Measurements from ENCODE around the gene RNF40.

The RNF40 gene

GRCh38 chr16:30764816-30765465, 2.8 kb downstream of the RNF40 start:
- no peak for DNase-seq

- DNase-seq = no peak
Observed at GRCh38 chr16:30766206-30766932, 4.2 kb downstream of the RNF40 start.

- no peak for DNase-seq
Observed at GRCh38 chr16:30766933-30767284, 4.8 kb downstream of the RNF40 start.

GRCh38 chr16:30767767-30768465, 5.8 kb downstream of the RNF40 start:
- no peak for DNase-seq

GRCh38 chr16:30768583-30769181, 6.6 kb downstream of the RNF40 start:
- no peak for DNase-seq

- DNase-seq = no peak
Observed at GRCh38 chr16:30769379-30770089, 7.4 kb downstream of the RNF40 start.

GRCh38 chr16:30771726-30772125, 9.6 kb downstream of the RNF40 start:
- no peak for DNase-seq

- DNase-seq = no peak
Observed at GRCh38 chr16:30773826-30774225, 11.7 kb downstream of the RNF40 start.

- DNase-seq = no peak
Observed at GRCh38 chr16:30774367-30775130, 12.4 kb downstream of the RNF40 start.

- DNase-seq = no peak
Observed at GRCh38 chr16:30775131-30775391, 12.9 kb downstream of the RNF40 start.

GRCh38 chr16:30775392-30776188, 13.5 kb downstream of the RNF40 start:
- peak; percentile 58 for DNase-seq

GRCh38 chr16:30777591-30778297, 15.6 kb downstream of the RNF40 start:
- no peak for DNase-seq

- DNase-seq = no peak
Observed at GRCh38 chr16:30778549-30779244, 16.6 kb downstream of the RNF40 start.

- DNase-seq = no peak
Observed at GRCh38 chr16:30779596-30779995, 17.5 kb downstream of the RNF40 start.

GRCh38 chr16:30780021-30780420, 17.9 kb downstream of the RNF40 start:
- no peak for DNase-seq

GRCh38 chr16:30780549-30780948, 18.4 kb downstream of the RNF40 start:
- DNase-seq = no peak

GRCh38 chr16:30782486-30783279, 20.6 kb downstream of the RNF40 start:
- no peak for DNase-seq

GRCh38 chr16:30783280-30784109, 21.4 kb downstream of the RNF40 start:
- DNase-seq = no peak

- DNase-seq = no peak
Observed at GRCh38 chr16:30784215-30784614, 22.1 kb downstream of the RNF40 start.
